Liver (tissue), 2 donors: ENCODE measurements around the gene CGGBP1.

Experiments used
- EGR1 ChIP-seq, 2 donors: IDR thresholded peaks; 2 replicates each; pipeline ENCODE4 v1.6.1; 2016 to 2018; ENCODE audit warnings: antibody characterized with exemption in 2 of 2, low read depth in 2 of 2
- RAD21 ChIP-seq, 2 donors: IDR thresholded peaks; 2 replicates each; pipeline ENCODE4 v1.6.1; 2016; ENCODE audit warnings: antibody characterized with exemption in 2 of 2, mild to moderate bottlenecking in 2 of 2
- YY1 ChIP-seq: IDR thresholded peaks from 2 replicates; pipeline ENCODE4 v1.6.1; 2016; ENCODE audit warnings: antibody characterized with exemption, mild to moderate bottlenecking
- TF ChIP-seq, protein P1 (sequence below): IDR thresholded peaks from 2 replicates; pipeline ENCODE4 v1.6.1; 2016; ENCODE audit warnings: antibody characterized with exemption, mild to moderate bottlenecking
- TF ChIP-seq, protein P2 (sequence below): IDR thresholded peaks from 2 replicates; pipeline ENCODE4 v1.6.1; 2016; ENCODE audit warnings: antibody characterized with exemption
- donor health status: healthy.

- TF ChIP-seq, protein P1, sequence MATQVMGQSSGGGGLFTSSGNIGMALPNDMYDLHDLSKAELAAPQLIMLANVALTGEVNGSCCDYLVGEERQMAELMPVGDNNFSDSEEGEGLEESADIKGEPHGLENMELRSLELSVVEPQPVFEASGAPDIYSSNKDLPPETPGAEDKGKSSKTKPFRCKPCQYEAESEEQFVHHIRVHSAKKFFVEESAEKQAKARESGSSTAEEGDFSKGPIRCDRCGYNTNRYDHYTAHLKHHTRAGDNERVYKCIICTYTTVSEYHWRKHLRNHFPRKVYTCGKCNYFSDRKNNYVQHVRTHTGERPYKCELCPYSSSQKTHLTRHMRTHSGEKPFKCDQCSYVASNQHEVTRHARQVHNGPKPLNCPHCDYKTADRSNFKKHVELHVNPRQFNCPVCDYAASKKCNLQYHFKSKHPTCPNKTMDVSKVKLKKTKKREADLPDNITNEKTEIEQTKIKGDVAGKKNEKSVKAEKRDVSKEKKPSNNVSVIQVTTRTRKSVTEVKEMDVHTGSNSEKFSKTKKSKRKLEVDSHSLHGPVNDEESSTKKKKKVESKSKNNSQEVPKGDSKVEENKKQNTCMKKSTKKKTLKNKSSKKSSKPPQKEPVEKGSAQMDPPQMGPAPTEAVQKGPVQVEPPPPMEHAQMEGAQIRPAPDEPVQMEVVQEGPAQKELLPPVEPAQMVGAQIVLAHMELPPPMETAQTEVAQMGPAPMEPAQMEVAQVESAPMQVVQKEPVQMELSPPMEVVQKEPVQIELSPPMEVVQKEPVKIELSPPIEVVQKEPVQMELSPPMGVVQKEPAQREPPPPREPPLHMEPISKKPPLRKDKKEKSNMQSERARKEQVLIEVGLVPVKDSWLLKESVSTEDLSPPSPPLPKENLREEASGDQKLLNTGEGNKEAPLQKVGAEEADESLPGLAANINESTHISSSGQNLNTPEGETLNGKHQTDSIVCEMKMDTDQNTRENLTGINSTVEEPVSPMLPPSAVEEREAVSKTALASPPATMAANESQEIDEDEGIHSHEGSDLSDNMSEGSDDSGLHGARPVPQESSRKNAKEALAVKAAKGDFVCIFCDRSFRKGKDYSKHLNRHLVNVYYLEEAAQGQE: no peak
- TF ChIP-seq RAD21 (IDR thresholded peaks at IDR 0.05) (no peak), EGR1 (IDR thresholded peaks at IDR 0.05; ENCODE audit: low read depth in 2 of 2) (no peak), YY1 (no peak)
- TF ChIP-seq, protein P2, sequence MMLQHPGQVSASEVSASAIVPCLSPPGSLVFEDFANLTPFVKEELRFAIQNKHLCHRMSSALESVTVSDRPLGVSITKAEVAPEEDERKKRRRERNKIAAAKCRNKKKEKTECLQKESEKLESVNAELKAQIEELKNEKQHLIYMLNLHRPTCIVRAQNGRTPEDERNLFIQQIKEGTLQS: no peak
These were observed 17.9 kb upstream of the CGGBP1 start for GRCh38 chr3:88076712-88077111.
